ENCODE results near the gene TLR9.

GRCh38 chr3:52195291-52195597, 30.2 kb downstream of the TLR9 start:
- TF ChIP-seq EZH2 (IDR thresholded peaks at IDR 0.05; ENCODE audit: low read depth) (no peak), CTCF (conservative IDR thresholded peaks at IDR 0.05) (no peak)
